Mucosa of gallbladder (tissue), 1 donor: ENCODE measurements around the gene ARID4A. TPM values are rescaled to one million over a fixed set of nuclear protein-coding genes. Genes with fewer than 3 reads are reported as not detected.
"Not testable (repeated sequence)": the region's sequence is repeated elsewhere in the genome, so short reads cannot be mapped to it uniquely, and the experiment has no call there.

Source experiments
- DNase-seq: peaks from one replicate; pipeline ENCODE4 v3.0.0-alpha.2; 2020; ENCODE audit warnings: low spot score
- total RNA-seq: library from RNA; stranded (reverse); gene quantifications from one replicate; pipeline ENCODE4 v1.2.1, GENCODE V29; 2021
- donor health status: DM: no; HTN: no; CAD: no.

The ARID4A gene
- total RNA-seq, 1 donor from 2014 or later = 25.3 TPM

DNA sequence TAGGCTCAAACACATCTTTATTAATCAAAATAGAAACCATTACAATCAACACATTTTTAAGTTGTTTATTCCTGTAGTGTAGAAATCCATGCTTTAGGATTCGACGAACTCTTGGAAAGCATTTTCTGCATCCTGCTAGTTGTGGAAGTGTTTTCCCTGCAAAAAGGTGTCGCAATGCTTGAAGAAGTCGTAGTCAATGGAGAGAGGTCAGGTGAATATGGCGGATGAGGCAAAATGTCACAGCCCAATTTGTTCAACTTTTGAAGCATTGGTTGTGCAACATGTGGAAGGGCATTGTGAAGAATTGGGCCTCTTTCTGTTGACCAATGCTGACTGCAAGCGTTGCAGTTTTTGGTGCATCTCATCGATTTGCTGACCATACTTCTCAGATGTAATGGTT is 4.2 kb upstream of the ARID4A start:
- no peak for DNase-seq

DNA sequence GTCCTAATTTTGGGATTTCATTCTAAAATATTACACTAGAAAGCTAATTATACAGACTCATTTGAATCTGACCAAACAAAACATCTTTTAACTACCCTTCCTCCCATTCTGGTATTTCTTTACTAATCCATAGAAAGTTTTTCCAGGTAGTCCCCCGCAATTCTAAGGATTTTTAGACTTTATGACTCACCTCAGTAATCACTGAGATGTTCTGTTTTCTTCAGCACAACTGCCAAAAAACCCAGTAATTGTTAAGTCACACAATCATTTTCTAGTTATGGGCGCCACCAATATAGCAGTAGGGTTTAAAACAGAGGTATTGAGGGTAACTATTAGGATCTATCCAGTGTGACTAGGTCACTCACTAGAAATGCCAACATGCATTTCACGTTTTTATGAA is 1.6 kb upstream of the ARID4A start:
- DNase-seq = no peak

DNA sequence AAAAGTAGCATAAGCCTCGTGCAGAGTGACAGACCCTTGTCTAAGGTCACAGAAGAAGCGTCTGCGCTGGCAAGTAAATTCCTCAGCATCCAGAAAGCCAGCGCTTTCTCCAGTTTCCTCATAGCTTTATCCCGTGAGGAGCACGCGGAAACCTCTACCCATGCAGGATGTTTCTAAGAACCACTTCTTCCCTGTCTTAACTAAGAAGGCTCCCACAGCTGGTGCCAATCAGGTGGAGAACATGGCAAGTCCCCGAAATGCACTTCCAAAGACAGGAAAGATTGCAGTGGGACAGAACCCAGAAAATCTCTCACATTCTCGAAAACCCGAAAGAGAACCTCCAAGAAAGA is 968 bp upstream of the ARID4A start:
- DNase-seq = peak; percentile 51

DNA sequence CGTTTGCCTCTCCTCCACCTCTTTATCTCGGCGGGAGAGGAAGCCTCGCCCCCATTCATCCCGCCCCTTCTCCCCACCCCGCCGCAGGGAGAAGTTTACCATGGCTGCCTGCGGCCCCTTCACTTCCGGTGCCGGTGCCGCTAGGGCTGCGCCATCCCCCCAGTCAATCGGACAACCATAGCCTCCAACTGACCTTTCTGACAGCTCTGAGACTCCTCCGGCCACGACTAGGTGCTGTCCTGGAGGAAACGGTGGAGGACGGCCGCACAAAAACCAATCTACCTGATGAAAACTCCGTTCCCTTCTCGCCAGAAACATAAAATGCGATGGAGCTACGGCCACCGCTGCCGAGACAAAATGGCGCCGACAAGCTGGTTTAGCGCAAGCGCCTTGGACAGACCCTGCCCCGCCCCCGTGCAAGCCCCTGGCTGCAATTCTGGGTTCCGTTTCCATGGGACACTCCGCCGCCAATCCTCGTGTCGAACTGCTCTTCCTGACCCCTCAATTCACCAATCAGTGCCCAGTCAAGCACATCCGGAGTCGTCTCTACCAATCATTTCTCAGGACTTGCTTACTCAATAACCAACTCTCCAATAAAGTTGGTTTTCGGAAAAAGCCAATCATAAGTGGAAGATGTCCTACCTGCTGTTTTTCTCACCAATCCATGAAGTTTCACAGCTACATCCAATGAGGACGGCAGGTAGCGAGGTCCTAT is 436 bp upstream of the ARID4A start:
- peak; percentile 99 for DNase-seq

DNA sequence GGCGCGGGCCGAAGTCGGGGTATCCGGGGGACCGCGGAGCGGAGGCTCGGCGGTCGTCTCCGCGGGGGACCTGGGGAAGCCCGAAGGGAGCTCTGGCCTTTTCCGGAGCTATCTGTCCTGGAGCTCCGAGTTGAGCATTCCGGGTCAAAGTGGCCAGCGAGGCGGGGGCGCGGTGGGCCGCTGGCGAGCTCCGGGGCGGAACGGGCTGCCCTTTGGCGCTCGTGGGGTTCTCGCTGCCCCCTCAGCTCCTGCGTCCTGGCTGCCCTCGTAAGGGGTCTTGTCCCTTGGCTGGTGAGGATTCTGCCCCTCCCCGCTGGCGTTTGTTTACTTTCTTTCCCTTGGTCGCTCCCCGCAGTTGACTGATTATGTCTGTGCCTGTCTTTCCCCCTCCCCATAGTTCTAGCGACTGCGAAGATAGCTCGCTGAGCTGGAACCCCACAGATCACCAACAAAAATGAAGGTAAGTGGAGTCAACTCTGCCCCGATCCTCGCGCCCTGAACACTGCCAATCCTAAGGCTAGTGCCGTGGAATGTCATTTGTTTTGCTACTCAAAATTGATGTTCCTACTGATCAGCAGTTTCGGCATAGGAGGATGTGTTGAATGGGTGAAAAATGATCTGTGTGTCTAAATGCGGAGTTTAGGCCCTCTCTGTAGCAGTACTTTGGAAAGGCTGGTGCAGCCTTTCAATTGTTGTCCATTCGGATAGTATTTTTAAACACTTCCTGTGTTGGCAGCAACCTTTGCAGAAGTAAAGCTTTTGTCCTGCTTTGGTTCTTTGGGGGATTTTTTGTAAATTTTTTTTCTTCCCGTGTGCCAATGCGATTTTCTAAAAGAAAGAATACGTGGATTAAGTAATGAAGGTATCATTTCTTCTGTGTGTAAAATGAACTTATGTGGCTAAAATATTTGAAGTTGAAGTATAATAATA is 1.3 kb downstream of the ARID4A start:
- no peak for DNase-seq

DNA sequence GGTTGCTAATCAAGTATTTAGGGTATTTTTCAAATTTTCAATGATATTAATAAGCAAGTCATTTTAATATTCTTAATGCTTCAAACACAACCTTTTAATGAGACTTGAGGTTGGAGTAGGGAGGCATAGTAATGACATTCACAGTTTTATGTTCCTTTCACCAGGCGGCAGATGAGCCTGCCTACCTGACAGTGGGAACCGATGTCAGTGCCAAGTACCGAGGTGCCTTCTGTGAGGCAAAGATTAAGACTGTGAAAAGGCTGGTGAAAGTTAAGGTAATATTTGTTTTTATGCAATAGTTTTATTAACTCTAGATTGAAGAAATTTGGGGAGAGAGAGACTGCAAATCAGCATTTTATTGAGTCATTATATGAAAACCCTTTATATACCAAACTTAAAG is 3.1 kb downstream of the ARID4A start:
- DNase-seq = no peak

DNA sequence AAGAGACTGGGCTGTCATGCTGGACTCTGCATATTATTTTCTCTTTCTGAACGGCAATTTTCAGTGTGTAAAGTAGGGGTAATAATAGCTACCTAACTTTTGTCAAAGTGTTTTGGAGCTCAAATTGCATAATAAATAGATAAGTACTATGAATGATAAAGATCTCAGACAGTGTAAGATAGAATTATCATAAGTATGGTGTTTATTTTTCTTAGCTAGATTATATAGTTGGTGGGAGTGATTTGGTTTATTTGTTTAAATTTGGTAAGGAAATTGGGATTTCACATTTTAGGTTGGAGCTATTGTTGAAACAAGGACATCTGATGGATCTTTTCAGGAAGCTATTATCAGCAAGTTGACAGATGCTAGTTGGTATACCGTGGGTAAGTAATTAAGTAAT is 7.4 kb downstream of the ARID4A start:
- DNase-seq = no peak

DNA sequence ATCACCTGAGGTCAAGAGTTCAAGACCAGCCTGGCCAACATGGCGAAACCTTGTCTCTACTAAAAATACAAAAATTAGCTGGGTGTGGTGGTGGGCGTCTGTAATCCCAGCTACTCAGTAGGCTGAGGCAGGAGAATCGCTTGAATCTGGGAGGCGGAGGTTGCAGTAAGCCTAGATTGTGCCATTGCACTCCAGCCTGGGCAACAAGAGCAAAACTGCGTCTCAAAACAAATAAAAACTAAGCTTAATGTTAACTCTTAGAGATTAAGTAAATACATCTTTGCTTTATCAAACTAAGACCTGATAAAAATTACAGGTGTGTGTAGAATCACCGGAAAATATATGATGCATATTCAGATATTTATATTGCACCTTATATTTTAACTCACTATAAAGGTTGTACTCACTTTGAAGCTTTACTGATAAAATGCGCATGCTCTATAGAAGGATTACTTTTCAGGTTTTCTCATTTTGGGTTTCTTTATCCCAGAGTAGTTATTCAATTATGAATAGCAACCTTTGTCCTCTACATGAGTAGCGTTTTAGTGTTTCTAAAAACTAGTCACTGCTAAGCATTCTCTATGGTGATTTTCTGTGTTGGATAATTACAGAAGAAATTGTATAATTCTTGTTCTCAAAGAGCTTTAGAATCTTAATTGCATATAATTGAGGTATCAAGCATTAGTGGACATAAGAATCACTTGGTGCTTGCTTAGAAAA is 9.4 kb downstream of the ARID4A start:
- DNase-seq = no peak

DNA sequence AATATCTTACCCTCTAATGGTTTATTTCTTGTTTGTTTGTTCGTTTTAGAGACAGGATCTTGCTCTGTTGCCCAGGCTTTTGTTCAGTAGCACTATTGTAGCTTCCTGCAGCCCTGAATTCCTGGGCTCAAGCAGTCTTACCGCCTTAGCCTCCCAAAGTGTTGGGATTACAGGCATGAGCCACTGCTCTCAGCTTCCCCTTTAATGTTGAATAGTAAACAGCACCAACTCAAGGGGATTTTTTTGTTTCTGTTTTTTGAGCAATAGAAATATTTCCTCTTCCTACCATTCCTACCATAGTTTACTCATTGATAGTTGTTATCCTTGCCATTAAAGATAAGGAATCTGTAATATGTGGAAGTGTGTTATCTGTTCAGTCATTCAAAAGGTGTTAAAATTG is 10.7 kb downstream of the ARID4A start:
- DNase-seq = no peak

DNA sequence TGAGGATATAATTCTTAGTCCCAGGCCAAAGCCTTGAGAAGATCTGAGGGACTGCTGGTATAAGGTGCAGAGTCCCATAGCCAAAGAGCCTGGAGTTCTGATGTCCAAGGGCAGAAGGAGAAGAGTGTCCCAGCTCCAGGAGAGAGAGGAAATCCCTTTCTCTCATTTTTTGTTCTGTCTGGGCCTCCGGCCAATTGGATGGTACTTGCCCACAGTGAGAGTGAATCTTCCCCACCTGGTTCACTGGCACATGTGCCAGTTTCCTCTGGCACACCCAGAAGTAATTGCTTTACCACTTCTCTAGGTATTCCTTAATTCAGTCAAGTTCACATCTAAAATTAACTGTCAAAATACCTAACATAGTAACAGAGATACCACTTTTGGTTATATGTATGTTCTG is 15.3 kb downstream of the ARID4A start:
- no peak for DNase-seq

DNA sequence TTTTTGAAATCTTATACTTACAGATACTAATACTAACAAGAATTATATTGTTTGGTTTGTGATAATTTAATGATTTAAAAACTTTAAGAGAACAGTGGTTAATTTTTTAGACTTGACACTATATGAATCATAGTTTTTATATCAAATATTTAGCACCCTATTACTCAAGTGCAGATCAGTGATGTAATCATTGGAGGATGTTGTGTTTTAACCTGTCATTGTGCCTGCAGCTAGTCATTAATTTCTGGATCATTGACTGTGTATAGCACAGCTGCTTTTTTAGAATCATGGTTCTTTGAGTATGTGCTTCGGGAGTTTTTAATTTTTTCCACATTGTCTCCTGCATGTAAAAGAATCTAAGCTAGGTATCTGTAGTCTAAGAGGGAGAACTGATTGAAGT is 17.3 kb downstream of the ARID4A start:
- no peak for DNase-seq

DNA sequence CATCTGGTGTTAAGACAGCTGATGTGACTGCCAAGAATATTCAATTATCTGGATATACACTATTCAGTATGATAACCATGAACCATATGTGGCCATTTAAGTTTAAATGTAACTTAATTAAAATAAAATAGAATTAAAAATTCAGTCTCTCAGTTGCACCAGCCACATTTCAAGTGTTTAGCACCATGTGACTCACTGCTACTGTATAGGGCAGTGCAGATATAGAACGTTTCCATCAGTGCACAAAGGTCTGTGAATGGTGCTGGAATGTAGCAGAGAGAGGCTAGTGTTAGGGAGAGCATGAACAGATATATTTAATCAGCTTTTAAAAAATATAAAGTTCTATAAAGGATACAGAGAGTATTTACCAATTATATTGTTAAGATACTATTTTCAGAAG is 28.7 kb downstream of the ARID4A start:
- DNase-seq = no peak

DNA sequence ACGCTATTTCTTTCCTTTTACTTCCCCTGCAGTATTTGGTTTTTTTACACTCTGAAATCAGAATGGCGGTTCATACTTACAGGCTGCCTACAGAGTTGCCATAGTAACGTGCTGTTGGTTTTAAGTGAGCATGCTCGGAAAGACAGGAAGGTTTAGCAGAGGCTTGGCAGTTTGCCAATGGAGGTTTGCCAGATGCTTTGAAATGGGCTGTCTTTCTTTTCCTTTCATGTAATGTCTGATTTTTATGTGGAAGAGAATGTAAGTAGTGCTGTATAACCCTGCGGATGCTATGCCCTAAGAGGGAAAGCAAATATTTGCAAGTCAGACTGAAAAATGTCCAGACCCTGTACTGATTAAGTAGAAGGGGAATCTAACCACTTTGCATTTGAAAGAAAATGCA is 32.8 kb downstream of the ARID4A start:
- peak; percentile 91 for DNase-seq

DNA sequence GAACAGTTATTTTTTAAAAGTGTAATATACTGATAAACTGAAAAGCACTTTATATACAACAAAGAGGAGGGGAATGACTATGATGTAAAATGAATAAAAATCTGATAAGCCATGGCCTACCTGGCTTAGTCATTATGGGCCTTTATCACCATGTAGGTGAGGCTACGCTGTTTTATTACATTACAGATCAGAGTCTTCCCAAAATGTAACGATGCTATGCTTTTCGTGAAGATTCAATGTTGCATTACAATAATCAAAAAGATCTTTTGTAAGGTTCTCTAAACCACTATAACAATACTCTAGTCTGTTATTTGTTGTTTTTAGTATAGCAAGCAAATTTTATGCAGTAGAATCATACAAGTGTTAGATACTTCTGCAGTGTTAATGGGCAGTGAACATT is 34.2 kb downstream of the ARID4A start:
- no peak for DNase-seq

DNA sequence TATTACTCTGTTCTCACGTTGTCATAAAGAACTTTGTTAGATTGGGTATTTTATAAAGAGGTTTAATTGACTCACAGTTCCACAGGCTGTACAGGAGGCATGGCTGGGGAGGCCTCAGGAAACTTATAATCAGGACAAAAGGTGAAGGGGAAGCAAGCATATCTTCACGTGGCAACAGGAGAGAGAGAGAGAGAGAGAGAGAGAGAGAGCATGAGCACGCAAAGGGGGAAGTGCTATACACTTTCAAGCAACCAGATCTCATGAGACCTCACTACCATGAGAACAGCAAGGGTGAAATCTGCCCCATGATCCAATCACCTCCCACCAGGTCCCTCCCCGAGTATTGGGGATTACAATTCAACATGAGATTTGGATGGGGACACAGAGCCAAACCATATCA is 41.3 kb downstream of the ARID4A start:
- DNase-seq = not testable (repeated sequence)

DNA sequence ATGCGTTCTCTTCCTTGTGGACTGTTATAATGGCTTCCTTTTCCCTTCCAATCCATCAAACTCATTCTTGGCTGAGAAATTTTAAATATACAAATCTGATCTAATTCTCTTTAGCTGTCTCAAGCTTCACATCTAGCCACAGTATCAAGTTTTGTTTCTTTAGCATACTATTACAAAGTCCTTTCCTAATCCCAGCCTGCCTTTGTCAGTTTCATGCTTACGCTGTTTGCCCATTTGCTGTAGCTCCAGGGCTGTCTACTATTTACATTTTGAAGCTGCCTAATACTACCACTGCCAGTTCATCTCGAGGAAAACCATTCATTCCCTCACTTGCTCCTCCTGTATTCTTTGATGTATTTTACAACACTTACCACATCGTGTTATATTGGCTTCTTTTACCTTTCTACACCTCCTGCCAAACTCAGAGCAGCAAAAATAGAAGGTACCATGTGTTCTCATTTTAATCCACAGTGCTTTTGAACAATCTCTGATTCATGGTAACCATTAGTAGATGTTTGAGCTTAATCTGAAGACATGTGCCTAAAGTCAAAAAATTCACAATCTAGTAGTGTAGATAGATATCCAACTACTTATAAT is 42.9 kb downstream of the ARID4A start:
- no peak for DNase-seq

DNA sequence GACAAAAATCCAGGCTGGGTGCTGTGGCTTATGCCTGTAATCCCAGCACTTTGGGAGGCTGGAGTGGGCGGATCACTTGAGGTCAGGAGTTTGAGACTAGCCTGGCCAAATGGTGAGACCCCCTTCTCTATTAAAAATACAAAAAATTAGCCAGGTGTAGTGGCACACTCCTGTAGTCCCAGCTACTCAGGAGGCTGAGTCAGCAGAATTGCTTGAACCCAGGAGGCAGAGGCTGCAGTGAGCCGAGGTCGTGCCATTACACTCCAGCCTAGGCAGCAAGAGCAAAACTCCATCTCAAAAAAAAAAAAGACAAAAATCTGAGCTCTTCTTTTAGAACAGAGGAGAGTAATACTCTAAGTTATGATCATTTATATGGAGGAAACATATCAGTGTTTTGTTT is 45.2 kb downstream of the ARID4A start:
- not testable (repeated sequence) for DNase-seq

DNA sequence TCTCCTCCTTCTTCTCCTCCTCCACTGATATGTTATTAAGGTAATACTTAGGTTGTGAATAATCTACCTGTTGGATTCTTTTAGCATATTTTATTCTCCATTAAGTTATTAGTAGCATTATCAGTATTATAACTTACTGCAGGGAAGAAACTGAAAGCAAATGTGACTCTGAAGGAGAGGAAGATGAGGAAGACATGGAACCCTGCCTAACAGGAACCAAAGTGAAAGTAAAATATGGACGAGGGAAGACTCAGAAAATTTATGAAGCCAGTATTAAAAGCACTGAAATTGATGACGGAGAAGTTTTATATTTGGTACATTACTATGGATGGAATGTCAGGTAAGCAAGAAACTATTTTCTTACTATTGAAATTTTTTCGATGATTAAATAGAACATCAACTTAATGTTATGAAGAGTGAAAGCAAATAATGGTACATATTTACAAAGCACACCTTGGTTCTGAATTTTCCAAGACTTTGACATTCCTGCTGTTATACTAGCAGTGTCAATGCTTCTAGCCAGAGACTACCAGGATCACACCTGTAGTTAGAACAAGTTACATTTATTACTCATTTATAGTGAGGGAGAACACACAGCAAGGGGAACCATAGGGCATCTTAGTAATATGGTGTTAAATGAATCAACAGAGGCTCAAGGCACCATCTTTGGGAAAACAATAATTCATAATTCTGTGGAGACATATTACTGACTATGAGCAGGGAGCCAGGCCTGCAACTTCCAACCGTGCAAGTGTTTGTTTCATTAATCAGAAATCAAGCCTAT is 55.4 kb downstream of the ARID4A start:
- DNase-seq = no peak

DNA sequence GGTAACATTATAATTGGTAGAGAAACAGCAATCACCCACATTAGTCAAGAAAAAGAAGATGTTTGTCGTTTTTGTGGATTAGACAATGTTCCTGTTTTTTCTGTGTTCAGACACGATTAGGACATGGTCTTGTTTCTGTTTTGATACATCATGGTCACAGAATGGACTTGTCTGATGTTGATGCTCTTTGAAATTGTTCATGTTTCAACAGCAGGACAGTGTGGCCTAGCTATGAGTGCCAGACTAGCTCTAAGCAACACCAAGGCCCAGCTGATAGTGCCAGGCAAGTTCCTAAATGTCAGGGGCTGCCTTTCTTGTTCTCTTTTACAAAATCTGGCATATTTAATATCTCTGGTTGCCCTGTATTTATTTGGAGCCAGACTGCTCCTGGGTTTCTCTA is 56.5 kb downstream of the ARID4A start:
- DNase-seq = no peak

DNA sequence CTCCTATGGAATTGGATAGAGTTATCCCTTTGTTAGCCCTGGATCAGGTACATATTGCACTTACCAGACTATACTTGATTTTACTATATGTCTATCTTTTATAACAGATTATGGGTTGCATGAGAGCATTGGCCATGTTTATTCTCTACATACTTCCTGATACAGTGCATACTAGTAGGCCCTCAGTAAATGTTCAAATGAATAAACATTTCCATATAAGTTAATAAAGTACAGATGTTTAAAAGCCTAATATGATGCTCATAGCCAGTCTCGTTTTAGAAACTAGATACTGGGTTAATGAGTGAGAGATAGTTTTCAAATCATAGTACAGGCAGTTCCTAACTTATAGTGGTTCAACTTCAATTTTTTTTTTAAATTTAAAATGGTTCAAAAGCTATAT is 57.9 kb downstream of the ARID4A start:
- no peak for DNase-seq

DNA sequence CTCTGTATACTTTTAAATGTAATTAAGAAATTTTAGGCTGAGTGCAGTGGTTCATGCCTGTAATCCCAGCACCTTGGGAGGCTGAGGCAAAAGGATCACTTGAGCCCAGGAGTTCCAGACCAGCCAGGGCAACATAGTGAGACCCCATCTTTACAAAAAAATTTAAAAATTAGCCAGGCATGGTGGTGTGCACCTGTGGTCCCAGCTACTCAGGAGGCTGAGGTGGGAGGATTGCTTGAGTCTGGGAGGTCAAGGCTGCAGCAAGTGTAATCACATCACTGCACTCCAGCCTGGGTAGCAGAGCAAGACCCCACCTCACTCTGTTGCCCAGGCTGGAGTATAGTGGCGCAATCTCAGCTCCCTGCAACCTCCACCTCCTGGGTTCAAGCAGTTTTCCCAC is 63.9 kb downstream of the ARID4A start:
- not testable (repeated sequence) for DNase-seq
